HTERT RPE-1 (cell line): ENCODE data around the gene RPTOR.
"Not testable (repeated sequence)": the region's sequence is repeated elsewhere in the genome, so short reads cannot be mapped to it uniquely, and the experiment has no call there.

Experiments used
- in situ Hi-C: fragments of 300-500 bp; cut with MboI; formaldehyde crosslinking; loops from 4 replicates; pipeline ENCODE4 v1.14.3; 2020; ENCODE audit warnings: low sequenced_read_pairs

Gene RPTOR

DNA sequence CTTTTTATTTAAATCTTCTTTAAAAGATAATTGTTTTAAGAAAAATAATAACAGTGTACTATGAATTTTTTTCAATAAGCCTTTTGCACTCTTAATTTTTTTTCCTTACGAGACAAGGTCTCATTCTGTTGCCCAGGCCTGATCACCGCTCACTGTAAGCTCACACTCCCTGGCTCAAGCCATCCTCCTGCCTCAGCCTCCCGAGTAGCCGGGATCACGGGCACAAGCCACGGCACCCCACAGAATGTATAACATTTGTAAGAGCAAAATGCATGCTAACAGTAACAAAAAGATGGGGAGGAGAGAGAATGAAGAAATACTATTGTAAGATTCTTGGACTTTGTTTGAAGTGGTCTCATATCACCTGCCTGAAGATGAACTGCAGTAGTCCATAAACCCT, 320.1 kb downstream of the RPTOR start:
- in situ Hi-C loops = no loop called here

DNA sequence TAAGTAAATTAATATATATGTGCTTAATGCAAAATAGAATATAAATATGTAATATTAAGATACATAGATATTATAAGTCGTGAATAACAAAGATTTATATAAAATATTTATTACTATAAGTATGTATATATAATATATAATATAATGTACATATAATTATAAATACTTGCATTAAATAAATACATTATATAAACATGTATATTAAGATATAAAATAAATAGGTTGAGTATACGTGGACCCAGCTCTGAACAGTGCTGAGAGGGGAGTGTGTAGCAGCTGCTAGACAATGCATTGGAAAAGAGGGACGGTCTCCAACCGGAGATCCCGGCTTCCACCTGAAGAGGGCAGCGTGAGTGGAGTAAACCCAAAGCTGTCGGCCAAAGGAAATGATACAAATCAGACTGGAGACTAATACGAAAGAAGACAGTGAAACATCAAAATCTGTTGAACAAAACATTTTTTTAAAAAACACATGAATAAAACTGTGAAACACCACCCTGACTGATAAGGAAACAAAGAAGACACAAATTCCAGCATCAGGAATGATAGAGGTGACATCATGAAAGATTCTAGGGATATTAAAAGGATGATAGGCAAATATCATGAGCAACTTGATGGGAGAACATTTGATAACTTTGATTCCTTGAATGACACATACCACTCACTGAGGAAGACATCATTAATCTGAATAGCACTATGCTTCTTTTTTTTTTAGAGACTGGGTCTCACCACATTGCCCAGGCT, 321.6 kb downstream of the RPTOR start:
- in situ Hi-C loops = no loop called here

DNA sequence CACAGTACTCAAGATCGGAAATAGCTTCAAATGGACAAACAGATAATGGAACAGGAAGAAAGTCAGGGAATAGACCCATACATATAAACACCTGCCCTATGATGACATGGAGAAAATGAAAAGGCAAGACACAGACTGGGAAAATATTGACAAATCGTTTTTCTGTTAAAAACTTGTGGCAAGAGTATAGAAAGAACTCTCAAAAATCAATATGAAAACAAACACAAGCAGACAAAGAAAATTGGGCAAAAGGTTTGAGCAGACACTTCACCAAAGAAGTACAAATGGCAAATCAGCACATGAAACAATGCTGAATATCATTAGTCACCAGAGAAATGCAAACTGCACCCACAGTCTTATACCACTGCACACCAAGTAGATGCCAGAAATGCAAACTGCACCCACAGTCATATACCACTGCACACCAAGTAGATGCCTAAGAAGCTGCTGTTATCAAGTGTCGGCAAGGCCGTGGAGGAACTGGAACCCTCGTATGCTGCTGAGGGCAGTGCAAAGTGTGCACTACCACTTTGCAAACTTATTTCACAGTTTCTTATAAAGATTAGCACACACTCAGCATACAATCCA, 323.5 kb downstream of the RPTOR start:
- in situ Hi-C loops = no loop called here

DNA sequence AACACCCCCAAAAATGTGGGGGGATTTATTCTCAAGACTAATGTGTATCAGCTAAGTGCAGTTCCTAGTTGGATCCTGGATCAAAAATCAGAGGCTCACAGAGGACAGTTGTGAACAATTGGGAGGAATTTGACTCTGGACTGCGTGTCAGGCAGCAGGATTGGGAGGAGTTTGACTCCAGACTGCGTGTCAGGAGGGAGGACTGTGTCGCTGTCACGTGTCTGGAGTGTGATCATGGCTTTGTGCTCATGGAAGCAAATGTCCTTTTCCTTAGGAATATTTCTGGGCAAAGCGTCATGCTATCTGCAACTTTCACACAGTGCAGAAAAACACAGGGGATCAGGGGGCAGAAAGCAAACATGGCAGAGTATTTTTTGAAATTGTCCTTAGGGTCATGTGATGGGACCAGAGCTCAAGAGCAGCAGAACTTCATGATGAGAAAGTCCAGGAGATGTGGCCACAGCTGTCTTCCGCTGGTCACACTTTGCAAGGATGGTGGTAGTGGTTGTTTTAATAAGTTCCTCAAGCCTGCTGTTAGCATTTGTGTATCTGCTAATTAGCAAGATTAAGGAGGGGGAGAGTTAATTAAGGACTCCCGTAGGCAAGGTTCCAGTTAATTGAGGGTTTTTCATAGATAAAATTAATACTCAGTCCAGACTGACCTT, 325.0 kb downstream of the RPTOR start:
- in situ Hi-C loops = no loop called here

DNA sequence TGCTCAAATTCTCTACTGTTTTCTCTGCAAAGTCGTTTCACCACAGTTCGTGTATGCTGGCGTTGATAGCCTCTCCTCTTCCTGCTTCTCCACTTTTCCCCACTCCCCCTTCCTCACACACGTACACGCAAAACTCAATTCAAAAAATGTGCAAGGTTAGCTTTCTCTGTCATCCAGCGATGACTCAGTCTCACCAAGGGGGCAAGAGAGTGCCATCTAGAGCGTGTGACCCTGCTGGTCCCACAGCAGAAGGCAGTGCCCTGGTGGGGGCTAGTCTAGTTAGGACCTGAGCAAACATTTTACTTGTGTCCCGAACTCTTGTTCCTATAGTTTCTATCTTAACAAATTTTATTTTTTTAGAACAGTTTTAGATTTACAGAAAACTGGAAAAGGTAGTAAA, 325.8 kb downstream of the RPTOR start:
- in situ Hi-C loops = no loop called here

DNA sequence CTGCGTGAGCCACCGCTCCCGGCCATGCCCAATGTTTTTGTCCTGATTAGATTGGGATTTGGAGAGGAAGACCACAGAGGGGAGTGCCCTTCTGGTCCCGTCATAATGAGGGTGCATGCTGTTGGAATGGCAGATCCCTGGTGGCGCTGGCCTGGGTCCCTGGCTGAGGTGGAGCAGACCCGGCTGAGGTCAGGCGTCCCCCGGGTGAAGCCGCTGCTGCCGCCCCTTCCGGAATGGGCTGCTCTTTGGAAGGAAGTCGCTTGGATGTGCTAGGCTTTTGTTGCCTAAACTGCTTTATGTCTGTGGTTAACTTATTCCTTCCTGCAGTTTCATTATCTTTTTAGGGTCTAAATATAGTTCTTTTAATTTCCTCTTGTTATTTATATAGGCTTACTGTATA, 326.7 kb downstream of the RPTOR start:
- in situ Hi-C loops = no loop called here

DNA sequence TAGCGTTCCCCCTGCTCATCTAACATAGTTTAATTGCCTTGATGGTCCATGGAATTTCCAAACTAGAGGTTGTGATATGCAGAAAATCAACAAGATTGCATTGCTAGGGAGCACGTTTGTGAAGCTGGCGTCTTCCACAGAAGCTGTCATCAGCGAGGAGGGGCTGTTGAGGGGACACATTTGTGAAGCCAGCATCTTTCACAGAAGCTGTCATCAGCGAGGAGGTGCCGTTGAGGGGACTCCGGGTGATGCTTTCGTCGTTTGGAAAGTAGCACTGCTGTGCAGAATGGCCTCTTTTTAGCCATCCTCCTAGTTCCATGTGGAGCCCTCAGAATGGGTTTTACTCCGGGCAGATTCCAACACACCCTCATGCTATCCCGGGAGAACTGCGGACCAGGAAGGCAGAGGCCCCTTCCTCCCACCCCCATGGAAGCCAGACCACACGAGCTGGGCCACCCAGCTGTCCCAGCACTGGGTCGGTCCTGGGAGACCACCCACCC, 327.4 kb downstream of the RPTOR start:
- in situ Hi-C loops = no loop called here

DNA sequence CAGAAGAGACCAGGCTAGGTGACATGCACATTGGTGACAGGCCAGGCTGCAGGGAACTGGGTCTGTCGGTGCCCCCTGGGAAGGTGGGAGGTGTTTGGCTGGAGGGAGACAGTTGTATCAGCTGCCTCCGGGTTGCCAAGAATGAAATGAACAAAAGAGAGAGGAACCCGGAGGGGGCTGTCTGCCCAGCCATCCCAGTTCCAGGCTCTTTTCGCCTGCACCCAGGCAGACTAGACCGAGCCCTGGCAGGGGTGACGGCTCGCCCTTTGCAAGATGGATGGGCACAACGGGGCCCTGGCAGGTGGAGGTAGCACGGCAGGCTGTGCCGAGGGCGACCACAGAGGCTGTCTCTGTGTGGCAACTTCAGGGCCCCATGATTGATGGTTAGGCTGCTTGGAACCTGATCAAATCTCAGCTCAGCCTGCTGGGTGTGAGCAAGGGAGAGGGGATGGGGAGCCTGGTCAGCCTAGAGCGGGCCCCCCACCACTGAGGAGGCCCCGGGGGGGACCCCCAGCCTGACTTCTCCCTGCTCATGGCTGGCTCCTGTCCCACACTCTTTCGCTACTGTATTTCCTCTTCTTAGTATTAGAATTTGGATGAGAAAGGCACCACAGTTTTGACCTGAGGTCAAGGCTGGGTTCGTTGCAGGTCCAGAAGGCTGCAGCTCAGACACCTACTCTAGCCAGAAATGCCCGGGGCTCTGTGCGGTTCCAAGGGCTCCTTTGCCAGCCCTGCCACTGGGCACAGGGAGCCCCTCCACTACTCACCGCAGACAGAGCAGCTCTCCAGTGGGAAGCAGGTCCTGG, 328.1 kb downstream of the RPTOR start:
- in situ Hi-C loops = no loop called here

DNA sequence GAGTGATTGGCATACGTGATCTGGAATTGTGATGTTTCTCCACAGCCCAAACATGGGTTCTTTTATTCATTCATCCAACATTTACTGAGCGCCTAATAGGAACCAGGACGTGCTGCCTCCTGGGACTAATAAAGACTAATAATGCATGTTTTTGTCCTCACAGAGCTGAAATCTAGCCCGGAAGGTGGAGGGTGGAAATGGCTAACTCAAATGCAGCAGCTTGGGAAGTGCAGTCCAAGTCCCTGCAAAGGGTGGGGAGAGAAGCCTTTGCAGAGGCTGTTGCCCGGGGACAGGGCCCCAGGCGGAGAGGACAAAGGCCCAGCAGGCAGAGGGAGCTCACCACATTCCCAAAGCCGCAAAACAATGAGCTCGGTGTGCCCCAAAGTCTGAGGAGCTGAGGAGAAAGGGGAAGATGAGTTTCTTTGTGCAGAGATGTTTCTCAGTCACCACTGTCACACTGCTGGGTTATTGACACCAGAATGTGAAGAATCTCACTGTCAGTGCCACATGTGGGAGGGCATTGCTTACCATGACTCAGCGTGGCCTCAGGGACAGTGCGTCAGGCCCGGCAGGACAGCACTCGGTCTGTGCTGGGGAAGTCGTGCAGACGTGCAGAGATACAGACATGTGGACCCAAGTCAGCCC, 328.8 kb downstream of the RPTOR start:
- in situ Hi-C loops = no loop called here

DNA sequence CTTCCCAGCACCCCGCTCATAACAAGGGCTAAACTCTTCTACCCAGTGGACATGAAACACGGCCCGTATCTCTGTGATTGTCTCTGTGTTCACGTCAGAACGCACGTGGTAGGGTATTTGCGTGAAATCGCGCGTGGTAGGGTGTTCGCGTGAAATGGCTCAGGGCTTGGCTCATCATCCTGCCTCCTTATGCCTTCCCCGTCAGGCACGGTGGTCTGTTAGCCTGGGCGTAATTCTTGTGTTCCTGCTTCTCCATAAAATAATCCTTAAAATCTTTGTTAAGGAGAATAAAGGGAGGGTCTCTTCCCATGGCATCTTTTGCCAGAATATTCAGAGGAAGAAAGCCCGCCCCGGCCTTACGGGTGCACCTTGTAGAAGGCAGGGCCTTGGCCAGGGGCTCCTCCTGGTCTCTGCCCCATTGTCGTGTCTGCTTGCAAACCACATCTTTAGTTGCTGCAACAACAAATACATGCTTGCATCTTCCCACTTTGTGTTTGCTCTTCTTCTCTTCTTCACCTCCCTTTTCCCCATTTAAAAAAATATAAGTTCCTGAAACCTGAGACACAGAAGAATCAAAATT, 330.3 kb downstream of the RPTOR start:
- in situ Hi-C loops = no loop called here

DNA sequence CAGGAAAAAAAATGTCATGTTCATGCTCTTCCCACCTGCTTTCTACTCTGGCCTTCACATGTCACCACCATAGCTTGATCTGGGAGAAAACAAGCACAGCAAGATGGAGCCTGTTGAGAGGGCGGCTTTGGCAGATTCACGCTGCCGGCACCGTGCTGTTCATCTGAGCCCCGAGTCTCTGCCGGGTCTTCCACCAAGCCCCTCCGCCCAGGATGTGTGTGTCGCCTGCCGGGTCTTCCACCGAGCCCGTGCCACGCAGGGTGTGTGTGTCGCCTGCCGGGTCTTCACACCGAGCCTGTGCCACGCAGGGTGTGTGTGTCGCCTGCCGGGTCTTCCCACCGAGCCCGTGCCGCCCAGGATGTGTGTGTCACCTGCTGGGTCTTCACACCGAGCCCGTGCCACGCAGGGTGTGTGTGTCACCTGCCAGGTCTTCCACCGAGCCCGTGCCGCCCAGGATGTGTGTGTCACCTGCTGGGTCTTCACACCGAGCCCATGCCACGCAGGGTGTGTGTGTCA, 330.9 kb downstream of the RPTOR start:
- in situ Hi-C loops = not testable (repeated sequence)

DNA sequence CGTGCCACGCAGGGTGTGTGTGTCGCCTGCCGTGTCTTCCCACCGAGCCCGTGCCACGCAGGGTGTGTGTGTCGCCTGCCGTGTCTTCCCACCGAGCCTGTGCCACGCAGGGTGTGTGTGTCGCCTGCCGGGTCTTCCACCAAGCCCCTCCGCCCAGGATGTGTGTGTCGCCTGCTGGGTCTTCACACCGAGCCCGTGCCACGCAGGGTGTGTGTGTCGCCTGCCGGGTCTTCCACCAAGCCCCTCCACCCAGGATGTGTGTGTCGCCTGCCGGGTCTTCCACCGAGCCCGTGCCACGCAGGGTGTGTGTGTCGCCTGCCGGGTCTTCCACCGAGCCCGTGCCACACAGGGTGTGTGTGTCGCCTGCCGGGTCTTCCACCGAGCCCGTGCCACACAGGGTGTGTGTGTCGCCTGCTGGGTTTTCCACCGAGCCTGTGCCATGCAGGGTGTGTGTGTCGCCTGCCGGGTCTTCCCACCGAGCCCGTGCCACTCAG, 331.9 kb downstream of the RPTOR start:
- in situ Hi-C loops = not testable (repeated sequence)

DNA sequence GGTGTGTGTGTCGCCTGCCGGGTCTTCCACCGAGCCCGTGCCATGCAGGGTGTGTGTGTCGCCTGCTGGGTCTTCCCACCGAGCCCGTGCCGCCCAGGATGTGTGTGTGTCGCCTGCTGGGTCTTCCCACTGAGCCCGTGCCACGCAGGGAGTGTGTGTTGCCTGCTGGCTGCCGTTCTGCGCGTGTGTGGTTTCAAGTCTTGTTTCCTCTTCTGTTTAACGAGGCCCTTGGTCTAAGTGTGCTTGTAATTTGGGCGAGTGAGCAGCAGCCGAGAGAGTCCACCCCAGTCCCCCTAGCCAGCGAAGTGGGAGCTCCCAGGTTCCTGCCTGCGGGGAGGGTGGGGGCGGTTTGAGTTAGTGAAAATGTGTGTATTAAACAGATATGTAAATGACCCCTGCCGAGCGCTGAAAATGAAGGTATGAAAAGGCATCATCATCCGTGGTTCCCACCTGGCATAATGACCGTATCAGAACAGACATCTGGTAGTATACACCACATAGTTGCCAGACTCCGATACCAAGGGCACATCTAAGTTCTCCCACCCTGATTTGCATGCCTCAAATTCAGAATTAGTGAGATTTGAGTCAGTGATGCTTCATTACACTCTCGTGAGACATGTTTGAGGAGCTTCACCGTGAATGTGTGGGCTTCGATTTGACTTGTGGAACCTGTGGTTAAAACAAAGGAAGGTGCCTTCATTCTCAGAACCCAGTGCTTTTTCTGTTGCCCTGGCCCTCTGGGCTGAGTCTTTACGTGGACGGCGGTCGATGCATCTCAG, 332.5 kb downstream of the RPTOR start:
- in situ Hi-C loops = no loop called here

DNA sequence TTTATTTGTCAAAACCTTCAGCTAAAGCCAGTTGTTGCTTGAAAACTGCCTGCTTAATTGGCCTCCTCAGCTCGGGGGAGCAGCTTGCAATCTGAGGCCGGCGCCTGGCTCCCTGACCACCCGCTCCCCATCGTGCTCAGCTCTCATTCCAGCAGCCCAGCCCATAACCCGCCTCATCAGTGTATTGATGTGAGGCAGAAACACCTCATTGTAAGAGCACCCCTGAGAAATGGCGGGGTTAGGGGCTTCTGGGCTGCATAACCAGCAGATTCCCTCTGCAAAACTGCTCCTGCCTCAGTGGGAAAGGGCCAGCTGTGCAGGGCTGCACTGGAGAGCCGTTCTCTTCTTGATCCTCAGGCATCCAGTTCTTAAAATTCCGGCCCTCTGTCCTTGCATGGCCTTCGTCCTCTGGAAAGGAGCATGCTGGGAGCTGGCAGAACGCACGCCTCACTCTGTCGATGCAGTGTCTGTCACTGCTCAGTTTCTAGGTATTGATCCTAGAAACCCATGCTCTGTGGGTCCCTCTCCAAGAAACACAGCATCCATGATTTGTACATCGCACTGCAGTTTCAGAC, 333.2 kb downstream of the RPTOR start:
- in situ Hi-C loops = no loop called here

DNA sequence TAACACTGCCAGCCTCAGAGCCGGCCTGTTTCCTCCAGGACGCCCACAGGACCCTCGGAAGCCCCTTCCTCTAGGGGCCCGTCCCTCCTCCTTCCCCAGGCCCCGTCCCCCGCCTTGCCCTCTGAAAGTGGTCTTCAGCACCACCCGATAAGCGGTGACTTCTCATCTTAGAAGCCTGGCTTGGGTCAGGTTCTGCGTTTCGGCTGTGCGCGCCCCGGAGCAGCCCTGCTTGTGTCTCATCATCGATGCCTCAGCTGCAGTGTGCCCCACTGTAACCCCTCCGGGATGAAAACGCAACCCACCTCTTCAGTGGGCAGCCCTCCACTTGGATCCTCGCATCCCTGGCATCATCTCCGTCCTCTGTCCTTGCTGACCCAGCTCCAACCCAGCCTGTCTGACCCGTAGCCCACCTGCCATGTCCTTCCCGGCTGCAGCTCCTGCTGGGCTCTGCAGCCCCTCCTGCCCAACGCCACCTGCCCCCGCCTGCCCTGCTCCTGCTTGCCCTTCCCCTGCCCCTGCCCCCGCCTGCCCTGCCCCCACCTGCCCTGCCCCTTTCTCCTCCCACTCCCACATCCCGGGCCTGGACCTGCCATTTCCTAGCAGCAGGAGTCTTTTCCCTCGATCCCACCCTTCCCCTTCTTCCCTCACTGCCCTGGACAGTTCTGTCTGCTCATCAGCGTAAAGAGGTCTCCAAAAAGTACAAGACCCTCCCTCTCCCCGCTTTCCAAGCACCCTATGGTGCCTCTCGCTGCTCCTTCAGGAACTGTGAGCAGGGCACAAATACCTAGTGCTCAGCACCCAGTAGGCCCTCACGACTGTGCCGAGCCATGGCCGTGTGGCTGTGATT, 334.5 kb downstream of the RPTOR start:
- in situ Hi-C loops = no loop called here

DNA sequence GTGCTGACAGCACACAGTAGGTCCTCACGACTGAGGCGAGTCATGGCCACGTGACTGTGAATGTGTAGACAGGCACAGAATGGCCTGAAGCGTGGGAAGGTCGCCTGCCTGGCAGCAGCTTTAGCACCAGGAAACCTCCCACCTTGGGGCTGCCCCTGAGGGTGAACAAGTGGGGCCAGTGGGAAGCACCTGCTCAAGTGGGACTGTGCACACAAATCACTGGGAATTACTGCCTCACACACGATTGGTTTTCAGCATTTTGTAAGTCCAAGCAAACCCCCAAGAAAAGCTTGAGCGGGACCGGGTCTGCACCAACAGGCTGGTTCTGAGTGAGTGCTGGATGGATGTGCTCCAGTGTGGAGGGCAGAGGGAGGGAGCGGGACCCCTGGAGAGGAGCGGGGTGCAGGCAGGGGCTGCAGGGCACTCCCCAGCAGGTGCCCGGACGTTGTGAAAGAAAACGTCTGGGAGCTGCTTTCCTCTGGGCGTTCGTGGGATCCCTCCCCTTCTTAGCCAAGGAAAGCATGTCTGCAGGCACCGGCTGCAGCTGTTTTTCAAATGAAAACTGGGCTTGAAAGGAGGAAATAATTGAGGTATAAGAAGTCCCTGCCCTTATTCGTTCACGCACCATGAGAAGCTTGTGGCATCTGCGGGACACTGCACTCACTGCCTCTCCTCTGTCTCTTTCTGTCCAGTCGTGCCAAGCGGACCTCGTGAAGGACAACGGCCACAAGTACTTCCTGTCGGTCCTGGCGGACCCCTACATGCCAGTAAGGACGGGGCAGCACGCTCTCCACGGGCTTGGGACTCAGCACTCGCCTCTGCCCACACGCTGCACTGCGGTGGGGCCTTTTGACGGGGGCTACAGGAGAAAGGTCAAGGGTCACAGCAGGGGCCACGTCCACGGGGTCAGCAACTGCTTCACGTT, 335.3 kb downstream of the RPTOR start:
- in situ Hi-C loops = no loop called here

DNA sequence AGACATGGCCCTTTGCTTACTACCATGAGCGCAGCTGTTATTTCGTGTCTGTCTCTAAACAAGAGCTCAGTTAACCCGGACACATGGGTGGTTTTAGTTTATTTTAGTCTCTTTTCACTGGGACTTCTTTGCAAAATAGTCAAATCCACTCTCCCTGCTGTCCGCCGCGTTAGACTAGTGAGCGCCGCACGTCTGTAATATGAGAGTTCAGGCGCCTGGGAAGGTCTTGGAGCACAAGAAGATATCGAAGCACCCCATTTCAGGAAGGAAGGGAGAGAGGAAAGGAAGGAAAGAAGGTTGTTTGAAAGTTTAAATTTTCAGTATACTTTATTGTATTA, 336.0 kb downstream of the RPTOR start:
- in situ Hi-C loops = no loop called here
